ENCODE results near the gene EXOSC7. TPM values are rescaled to one million over a fixed set of nuclear protein-coding genes. Genes with fewer than 3 reads are reported as not detected.

The EXOSC7 gene
- total and polyA plus RNA-seq, 2 donors (not counting 3 experiments of a cell fraction or from before 2014, with no cell fraction given) = 44.5 to 53.8 TPM

DNA sequence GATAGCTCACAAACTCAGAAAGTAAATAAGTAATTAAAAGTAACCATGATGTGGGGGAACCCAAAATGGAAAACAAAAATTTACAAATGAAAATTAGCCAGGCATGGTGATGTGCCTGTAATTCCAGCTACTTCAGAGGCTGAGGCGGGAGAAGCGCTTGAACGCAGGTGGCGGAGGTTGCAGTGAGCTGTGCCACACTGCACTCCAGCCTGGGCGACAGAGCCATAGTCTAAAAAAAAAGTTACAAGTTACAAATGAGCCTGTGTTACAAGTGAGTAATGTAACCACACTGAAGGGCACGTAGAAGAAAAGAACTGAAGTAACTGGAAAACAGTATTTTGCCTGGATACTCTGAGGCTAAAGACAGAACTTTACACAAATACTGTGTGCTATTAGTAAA, 11.3 kb downstream of the EXOSC7 start:
- no TSS peak for BruUV-seq (replicated peaks)
- Histone ChIP-seq H3K9me1 (replicated peaks; ENCODE audit: control insufficient read depth, extremely low read depth, insufficient read depth, low read length) (no peaks in the 10 kb centered on the region), H3K27ac (ENCODE audit: insufficient read depth, low read depth, low read length) (no peak overlapping the region), H3K4me3 (replicated peaks in 1 of 3; ENCODE audit: insufficient read depth in 1 of 3, low read depth in 1 of 3, low read length in 3 of 3) (no peak overlapping the region), H3K4me2 (ENCODE audit: insufficient read depth, low read length) (no peak overlapping the region), H4K20me1 (replicated peaks; ENCODE audit: control insufficient read depth, extremely low read depth, insufficient read depth, low read length) (peaks cover 3% of the 10 kb centered on the region), H3K27me3 (ENCODE audit: control insufficient read depth in 2 of 2, insufficient read depth in 2 of 2, low read length in 2 of 2) (no peaks in the 10 kb centered on the region), H3K9ac (replicated peaks; ENCODE audit: extremely low read depth, insufficient read depth, low read length) (no peak overlapping the region), H2AFZ (ENCODE audit: low read depth, low read length) (no peak overlapping the region), H3K4me1 (ENCODE audit: control insufficient read depth, extremely low read depth, insufficient read depth, low read length) (no peaks in the 10 kb centered on the region), H3K9me3 (replicated peaks; ENCODE audit: control insufficient read depth, insufficient read depth, low read length) (no peaks in the 10 kb centered on the region), H3K36me3 (ENCODE audit: control insufficient read depth in 2 of 2, extremely low read depth in 1 of 2, insufficient read depth in 2 of 2, low read length in 2 of 2) (no peaks in the 10 kb centered on the region), H3K79me2 (ENCODE audit: control insufficient read depth, insufficient read depth, low read length) (peaks cover 35% of the 10 kb centered on the region)
- dilution Hi-C loops (cut with MboI; ENCODE audit: extremely low pct_ligation_motif_present, low sequenced_read_pairs) = no loop called here
- TF ChIP-seq, protein P1, sequence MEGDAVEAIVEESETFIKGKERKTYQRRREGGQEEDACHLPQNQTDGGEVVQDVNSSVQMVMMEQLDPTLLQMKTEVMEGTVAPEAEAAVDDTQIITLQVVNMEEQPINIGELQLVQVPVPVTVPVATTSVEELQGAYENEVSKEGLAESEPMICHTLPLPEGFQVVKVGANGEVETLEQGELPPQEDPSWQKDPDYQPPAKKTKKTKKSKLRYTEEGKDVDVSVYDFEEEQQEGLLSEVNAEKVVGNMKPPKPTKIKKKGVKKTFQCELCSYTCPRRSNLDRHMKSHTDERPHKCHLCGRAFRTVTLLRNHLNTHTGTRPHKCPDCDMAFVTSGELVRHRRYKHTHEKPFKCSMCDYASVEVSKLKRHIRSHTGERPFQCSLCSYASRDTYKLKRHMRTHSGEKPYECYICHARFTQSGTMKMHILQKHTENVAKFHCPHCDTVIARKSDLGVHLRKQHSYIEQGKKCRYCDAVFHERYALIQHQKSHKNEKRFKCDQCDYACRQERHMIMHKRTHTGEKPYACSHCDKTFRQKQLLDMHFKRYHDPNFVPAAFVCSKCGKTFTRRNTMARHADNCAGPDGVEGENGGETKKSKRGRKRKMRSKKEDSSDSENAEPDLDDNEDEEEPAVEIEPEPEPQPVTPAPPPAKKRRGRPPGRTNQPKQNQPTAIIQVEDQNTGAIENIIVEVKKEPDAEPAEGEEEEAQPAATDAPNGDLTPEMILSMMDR (IDR thresholded peaks at IDR 0.05; ENCODE audit: extremely low read depth in 1 of 2, insufficient read depth in 1 of 2, low read depth in 1 of 2, low read length in 2 of 2) = no peak
- no peak for TF ChIP-seq FOS (IDR thresholded peaks at IDR 0.05; ENCODE audit: borderline replicate concordance, insufficient read depth, low read length)
- TF ChIP-seq JUN (IDR thresholded peaks at IDR 0.05; ENCODE audit: borderline replicate concordance, insufficient read depth, insufficient read length, low read depth) = no peak
- TF ChIP-seq POLR2A (IDR thresholded peaks at IDR 0.05; ENCODE audit: low read depth, low read length) = no peak
- ChIA-PET CTCF (interaction anchor here (0.8 to 3.0 kb wide), 5 partner anchors 10 to 72 kb away, joined by 3 to 13 read pairs (median 6); partner anchors contain the start of genes EXOSC7 and ZDHHC3), POLR2A (interaction anchor here (0.6 kb wide), 1 partner anchor 50 kb away, joined by 3 read pairs; no protein-coding TSS in a partner anchor)
- no peak for FAIRE-seq
- no peak for DNase-seq (ENCODE audit: low read depth, low spot score)
- intact Hi-C loops (cut with micrococcal nuclease) = no loop called here

DNA sequence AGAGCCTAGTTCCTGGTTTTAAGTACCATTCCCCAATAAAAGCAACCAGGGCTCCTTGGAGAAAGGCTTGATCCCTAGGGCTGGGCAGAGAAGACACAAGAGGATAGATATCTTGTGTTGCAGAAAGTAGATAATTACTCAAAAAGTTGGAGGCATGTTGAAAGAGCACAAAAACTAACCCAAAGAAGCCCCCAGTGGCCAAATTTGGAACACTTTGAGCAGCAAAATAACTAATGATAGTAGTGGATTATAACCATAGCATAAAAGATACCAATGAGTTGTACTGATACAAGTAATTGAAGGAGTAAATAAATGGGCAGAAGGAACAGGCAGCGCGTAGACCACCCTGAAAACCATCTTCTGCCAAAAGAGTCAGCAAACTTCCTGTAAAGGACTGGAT, 12.0 kb downstream of the EXOSC7 start:
- dilution Hi-C loops (cut with MboI; ENCODE audit: extremely low pct_ligation_motif_present, low sequenced_read_pairs) = no loop called here
- no peak overlapping the region for H3K4me3 ChIP-seq (replicated peaks in 1 of 3; ENCODE audit: insufficient read depth in 1 of 3, low read depth in 1 of 3, low read length in 3 of 3)
- CTCF ChIA-PET = interaction anchor here (0.7 to 3.0 kb wide), 5 partner anchors 10 to 73 kb away, joined by 3 to 13 read pairs (median 6); partner anchors contain the start of genes EXOSC7 and ZDHHC3
- no peak overlapping the region for H2AFZ ChIP-seq (ENCODE audit: low read depth, low read length)
- H3K27ac ChIP-seq (ENCODE audit: insufficient read depth, low read depth, low read length) = no peak overlapping the region
- H4K20me1 ChIP-seq (replicated peaks; ENCODE audit: control insufficient read depth, extremely low read depth, insufficient read depth, low read length) = peaks cover 3% of the 10 kb centered on the region
- no peaks in the 10 kb centered on the region for H3K27me3 ChIP-seq (ENCODE audit: control insufficient read depth in 2 of 2, insufficient read depth in 2 of 2, low read length in 2 of 2)
- no peaks in the 10 kb centered on the region for H3K9me3 ChIP-seq (replicated peaks; ENCODE audit: control insufficient read depth, insufficient read depth, low read length)
- no TSS peak for BruUV-seq (replicated peaks)
- no peaks in the 10 kb centered on the region for H3K4me1 ChIP-seq (ENCODE audit: control insufficient read depth, extremely low read depth, insufficient read depth, low read length)
- no peaks in the 10 kb centered on the region for H3K36me3 ChIP-seq (ENCODE audit: control insufficient read depth in 2 of 2, extremely low read depth in 1 of 2, insufficient read depth in 2 of 2, low read length in 2 of 2)
- H3K9ac ChIP-seq (replicated peaks; ENCODE audit: extremely low read depth, insufficient read depth, low read length) = no peak overlapping the region
- DNase-seq (ENCODE audit: low read depth, low spot score) = no peak
- no peak overlapping the region for H3K4me2 ChIP-seq (ENCODE audit: insufficient read depth, low read length)
- no peak for FAIRE-seq
- H3K9me1 ChIP-seq (replicated peaks; ENCODE audit: control insufficient read depth, extremely low read depth, insufficient read depth, low read length) = no peaks in the 10 kb centered on the region
- intact Hi-C loops (cut with micrococcal nuclease) = no loop called here
- POLR2A ChIA-PET = interaction anchor here (0.6 kb wide), 1 partner anchor 10 kb away, joined by 3 read pairs; no protein-coding TSS in a partner anchor
- TF ChIP-seq, protein P1 (IDR thresholded peaks at IDR 0.05; ENCODE audit: extremely low read depth in 1 of 2, insufficient read depth in 1 of 2, low read depth in 1 of 2, low read length in 2 of 2) = peak; percentile 37 to 48
- TF ChIP-seq MYC (IDR thresholded peaks at IDR 0.05; ENCODE audit: low read depth, low read length) = no peak
- no peak for TF ChIP-seq POLR2A (IDR thresholded peaks at IDR 0.05; ENCODE audit: low read depth, low read length)
- no peak for TF ChIP-seq JUN (IDR thresholded peaks at IDR 0.05; ENCODE audit: borderline replicate concordance, insufficient read depth, insufficient read length, low read depth)
- H3K79me2 ChIP-seq (ENCODE audit: control insufficient read depth, insufficient read depth, low read length) = peaks cover 27% of the 10 kb centered on the region

Measured in endothelial cell of umbilical vein (primary cell).